ENCODE data around the gene POLG. TPM values are rescaled to one million over a fixed set of nuclear protein-coding genes. Genes with fewer than 3 reads are reported as not detected.

POLG gene
- polyA plus RNA-seq, 1 donor = 46.0 TPM

- peaks cover 10% of the 10 kb centered on the region for H3K9me3 ChIP-seq (ENCODE audit: control insufficient read depth, low read depth, low read length)
- no peak for DNase-seq
- H3K27ac ChIP-seq (ENCODE audit: low read length) = no peak overlapping the region
- H3K36me3 ChIP-seq (ENCODE audit: control insufficient read depth, insufficient read depth, low read length) = no peaks in the 10 kb centered on the region
- H3K4me3 ChIP-seq (ENCODE audit: low read length) = no peak overlapping the region
- WGBS (ENCODE audit: insufficient coverage, low lambda C conversion rate) = no CpG with 5 or more reads among the region's 30 CpGs
- H3K4me1 ChIP-seq (ENCODE audit: control insufficient read depth, insufficient read depth, low read length) = peaks cover 3% of the 10 kb centered on the region
- H3K27me3 ChIP-seq (ENCODE audit: control insufficient read depth, insufficient read depth, low read length) = peaks cover 98% of the 10 kb centered on the region
Measured at GRCh38 chr15:89377842-89378295, 43.2 kb upstream of the POLG start.

DNA sequence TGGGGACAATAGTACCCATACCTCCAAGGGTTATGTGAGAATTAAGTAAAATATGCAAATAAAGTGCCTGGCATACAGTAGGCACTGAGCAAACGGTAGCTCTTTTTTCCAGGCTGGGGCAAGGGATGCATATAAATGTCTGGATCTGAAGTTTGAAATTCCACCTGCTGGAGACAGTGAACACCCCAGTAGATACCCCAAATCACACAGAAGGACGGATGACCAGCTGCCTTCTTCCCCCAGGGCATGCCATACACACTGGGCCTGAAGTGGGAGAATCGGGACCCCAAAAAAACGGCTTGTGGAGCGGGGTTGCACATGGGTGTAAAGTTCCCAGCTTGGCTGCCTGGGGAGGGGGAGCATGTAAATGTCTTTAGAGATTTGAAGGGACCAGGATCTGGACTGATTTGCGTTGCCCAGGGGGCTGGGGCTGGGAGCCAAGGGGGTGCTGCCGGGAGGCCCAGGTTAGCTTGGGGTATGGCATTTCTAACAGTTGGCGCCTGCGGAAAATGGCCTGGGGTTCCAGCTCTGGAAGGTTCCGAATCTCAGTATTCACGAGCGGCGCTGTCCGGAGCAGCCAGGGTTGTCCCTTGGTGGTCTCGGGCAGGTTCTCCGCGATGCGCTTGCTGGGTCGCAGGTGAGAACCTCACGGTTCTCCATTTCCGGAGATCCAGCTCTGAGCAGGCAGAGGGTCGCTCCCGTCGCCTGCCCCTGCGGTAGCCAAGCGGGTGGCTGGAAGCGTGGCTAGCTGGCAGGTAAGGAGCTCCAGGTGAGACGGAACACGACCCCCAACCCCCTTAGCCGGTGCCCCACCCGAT, 42.6 kb upstream of the POLG start:
- Histone ChIP-seq H3K9me3 (ENCODE audit: control insufficient read depth, low read depth, low read length) (peaks cover 10% of the 10 kb centered on the region), H3K4me3 (ENCODE audit: low read length) (no peak overlapping the region), H3K27ac (ENCODE audit: low read length) (no peak overlapping the region), H3K27me3 (ENCODE audit: control insufficient read depth, insufficient read depth, low read length) (peaks cover 98% of the 10 kb centered on the region), H3K36me3 (ENCODE audit: control insufficient read depth, insufficient read depth, low read length) (no peaks in the 10 kb centered on the region), H3K4me1 (ENCODE audit: control insufficient read depth, insufficient read depth, low read length) (peaks cover 3% of the 10 kb centered on the region)
- DNase-seq = no peak
- WGBS (ENCODE audit: insufficient coverage, low lambda C conversion rate) = no CpG with 5 or more reads among the region's 31 CpGs

DNA sequence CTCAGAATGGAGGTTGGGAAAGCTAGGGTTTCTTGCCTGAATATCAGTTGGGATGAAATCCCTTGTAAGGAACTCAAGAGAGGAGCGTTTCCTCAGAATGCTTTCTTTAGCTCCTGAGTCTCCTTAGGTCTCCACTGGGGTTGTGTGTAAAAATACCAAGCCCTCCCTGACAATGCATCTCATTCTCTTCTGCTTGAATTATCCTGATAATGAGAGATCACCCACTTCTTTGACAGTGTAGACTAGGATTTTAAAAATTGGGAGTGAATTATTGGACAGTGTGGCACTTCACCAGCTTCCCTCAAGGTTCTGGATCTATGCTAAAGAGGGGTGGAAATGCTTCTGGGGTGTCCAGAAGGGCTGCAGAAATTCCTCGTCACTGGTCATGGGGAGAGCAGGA, 41.8 kb upstream of the POLG start:
- WGBS (ENCODE audit: insufficient coverage, low lambda C conversion rate) = no CpG with 5 or more reads among the region's 2 CpGs

GRCh38 chr15:89375093-89376005, 40.7 kb upstream of the POLG start:
- Histone ChIP-seq H3K36me3 (ENCODE audit: control insufficient read depth, insufficient read depth, low read length) (no peaks in the 10 kb centered on the region), H3K9me3 (ENCODE audit: control insufficient read depth, low read depth, low read length) (peaks cover 10% of the 10 kb centered on the region), H3K27me3 (ENCODE audit: control insufficient read depth, insufficient read depth, low read length) (peaks cover 97% of the 10 kb centered on the region), H3K27ac (ENCODE audit: low read length) (no peak overlapping the region), H3K4me3 (ENCODE audit: low read length) (no peak overlapping the region), H3K4me1 (ENCODE audit: control insufficient read depth, insufficient read depth, low read length) (peaks cover 3% of the 10 kb centered on the region)
- WGBS (ENCODE audit: insufficient coverage, low lambda C conversion rate) = no CpG with 5 or more reads among the region's 9 CpGs
- DNase-seq = no peak

More for the DNA sequence above, 41.8 kb upstream of the POLG start:
- Histone ChIP-seq H3K9me3 (ENCODE audit: control insufficient read depth, low read depth, low read length) (peaks cover 10% of the 10 kb centered on the region), H3K36me3 (ENCODE audit: control insufficient read depth, insufficient read depth, low read length) (no peaks in the 10 kb centered on the region), H3K4me3 (ENCODE audit: low read length) (no peak overlapping the region), H3K4me1 (ENCODE audit: control insufficient read depth, insufficient read depth, low read length) (peaks cover 3% of the 10 kb centered on the region), H3K27ac (ENCODE audit: low read length) (no peak overlapping the region), H3K27me3 (ENCODE audit: control insufficient read depth, insufficient read depth, low read length) (peaks cover 97% of the 10 kb centered on the region)
- no peak for DNase-seq

DNA sequence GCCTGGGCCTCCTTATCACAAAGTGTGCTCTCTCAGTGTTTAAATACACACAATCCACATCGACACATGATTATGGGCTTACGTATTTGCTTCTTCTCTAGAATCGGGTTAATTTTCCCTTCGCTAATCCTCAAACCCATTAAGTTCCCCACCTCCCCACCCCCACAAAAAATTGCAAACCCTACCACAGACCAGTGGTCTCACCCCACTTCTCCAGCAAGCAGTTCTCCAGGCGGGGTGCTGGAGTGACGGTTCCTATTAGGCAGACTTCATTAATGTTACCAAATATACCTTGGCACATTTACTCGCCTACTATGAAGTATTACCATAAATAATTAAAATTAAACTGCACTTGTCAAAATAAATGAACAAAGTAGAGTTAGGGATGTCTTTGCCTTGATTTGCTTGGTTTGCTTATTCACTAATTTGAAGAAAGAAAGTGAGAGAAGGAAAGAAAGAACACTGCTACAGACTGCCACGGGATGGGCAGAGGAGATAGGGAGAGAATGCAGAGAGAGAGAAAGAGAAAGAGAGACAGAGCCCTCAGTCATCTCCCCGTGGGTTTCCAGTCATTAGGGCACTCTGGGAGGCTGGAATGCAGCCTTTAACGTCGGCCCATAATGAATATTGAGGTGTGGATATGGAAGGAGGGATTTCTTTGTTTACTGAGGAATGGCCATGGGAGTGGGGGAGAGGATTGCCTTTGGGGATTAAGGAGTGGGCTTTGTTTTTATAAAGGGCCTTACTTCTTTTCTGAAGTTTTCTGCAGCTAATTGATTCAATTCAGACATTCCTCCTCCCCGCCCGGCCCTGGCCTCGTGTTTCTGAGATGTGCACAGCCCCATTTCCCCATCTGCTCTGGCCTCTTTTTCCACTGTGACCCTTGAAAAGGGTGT, 39.7 kb upstream of the POLG start:
- Histone ChIP-seq H3K4me1 (ENCODE audit: control insufficient read depth, insufficient read depth, low read length) (peaks cover 2% of the 10 kb centered on the region), H3K4me3 (ENCODE audit: low read length) (no peak overlapping the region), H3K27ac (ENCODE audit: low read length) (no peak overlapping the region), H3K27me3 (ENCODE audit: control insufficient read depth, insufficient read depth, low read length) (peaks cover 97% of the 10 kb centered on the region), H3K9me3 (ENCODE audit: control insufficient read depth, low read depth, low read length) (peaks cover 9% of the 10 kb centered on the region), H3K36me3 (ENCODE audit: control insufficient read depth, insufficient read depth, low read length) (no peaks in the 10 kb centered on the region)
- 0% methylated on average over 1 of the region's 14 CpGs for WGBS (ENCODE audit: insufficient coverage, low lambda C conversion rate)
- DNase-seq = no peak

DNA sequence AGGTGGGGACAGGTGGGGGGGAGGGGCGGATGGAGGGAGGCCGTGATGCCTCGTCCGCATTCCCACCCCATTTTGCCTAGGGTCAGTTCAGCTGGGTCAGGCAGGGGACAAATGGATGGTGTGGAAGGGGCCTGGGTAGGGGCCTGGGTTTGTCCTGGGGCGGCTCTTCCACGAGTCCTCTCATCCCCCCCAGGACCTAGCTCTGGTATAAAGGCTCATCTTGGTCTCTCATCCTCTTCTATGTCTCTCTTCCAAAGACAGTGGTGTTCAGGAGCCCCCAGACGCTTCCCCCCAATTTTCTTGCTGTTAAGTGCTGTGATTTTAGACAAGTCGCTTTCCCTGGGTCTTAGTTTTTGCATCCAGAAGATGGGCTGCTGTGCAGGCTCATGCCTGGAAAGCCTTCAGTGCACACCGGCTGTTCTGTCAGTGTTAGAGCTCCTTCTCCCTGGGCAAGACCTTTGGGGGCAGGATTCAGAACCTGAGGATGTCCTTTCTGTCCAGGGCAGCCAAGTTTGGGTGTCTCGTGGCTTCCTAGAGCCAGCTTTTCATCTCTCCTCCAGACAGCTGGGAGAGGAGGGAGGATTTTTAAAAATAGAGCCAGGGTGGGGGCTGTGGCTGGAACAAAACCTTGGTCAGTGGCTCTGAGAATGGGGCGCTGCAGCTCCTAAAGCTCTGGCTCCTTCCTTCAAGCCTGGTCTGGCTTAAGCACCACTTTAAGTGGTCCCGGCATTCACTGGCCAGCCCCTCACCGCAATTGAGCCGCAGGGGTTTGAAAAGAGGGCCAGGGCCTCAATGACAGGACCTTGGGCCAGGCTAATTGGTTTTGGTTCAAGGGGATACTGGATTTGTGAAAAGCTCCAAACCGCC, 37.7 kb upstream of the POLG start:
- no CpG with 5 or more reads among the region's 15 CpGs for WGBS (ENCODE audit: insufficient coverage, low lambda C conversion rate)
- no peak for DNase-seq
- Histone ChIP-seq H3K4me3 (ENCODE audit: low read length) (no peak overlapping the region), H3K36me3 (ENCODE audit: control insufficient read depth, insufficient read depth, low read length) (no peaks in the 10 kb centered on the region), H3K4me1 (ENCODE audit: control insufficient read depth, insufficient read depth, low read length) (peaks cover 1% of the 10 kb centered on the region), H3K9me3 (ENCODE audit: control insufficient read depth, low read depth, low read length) (peaks cover 3% of the 10 kb centered on the region), H3K27me3 (ENCODE audit: control insufficient read depth, insufficient read depth, low read length) (peaks cover 97% of the 10 kb centered on the region), H3K27ac (ENCODE audit: low read length) (no peak overlapping the region)

- Histone ChIP-seq H3K27ac (ENCODE audit: low read length) (no peak overlapping the region), H3K4me3 (ENCODE audit: low read length) (no peak overlapping the region), H3K9me3 (ENCODE audit: control insufficient read depth, low read depth, low read length) (peaks cover 3% of the 10 kb centered on the region), H3K36me3 (ENCODE audit: control insufficient read depth, insufficient read depth, low read length) (no peaks in the 10 kb centered on the region), H3K27me3 (ENCODE audit: control insufficient read depth, insufficient read depth, low read length) (peaks cover 97% of the 10 kb centered on the region), H3K4me1 (ENCODE audit: control insufficient read depth, insufficient read depth, low read length) (peaks cover 2% of the 10 kb centered on the region)
- no CpG with 5 or more reads among the region's 87 CpGs for WGBS (ENCODE audit: insufficient coverage, low lambda C conversion rate)
- DNase-seq = no peak
Measured at GRCh38 chr15:89371228-89372044, 36.8 kb upstream of the POLG start.

DNA sequence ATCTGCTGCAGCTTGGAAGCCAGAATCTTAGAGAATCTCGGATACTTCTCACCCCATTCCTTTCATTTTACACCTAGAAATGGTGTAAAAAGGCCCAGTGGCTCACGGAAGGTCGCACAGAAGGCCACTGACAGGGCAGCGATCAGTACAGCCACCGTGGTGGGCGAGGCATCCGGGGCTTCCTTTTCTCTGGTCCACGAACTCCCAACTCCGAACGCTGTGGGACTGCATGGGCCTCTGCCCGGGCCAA, 36.3 kb upstream of the POLG start:
- DNase-seq = no peak
- peaks cover 3% of the 10 kb centered on the region for H3K9me3 ChIP-seq (ENCODE audit: control insufficient read depth, low read depth, low read length)
- no peak overlapping the region for H3K4me3 ChIP-seq (ENCODE audit: low read length)
- H3K4me1 ChIP-seq (ENCODE audit: control insufficient read depth, insufficient read depth, low read length) = peaks cover 2% of the 10 kb centered on the region
- no CpG with 5 or more reads among the region's 11 CpGs for WGBS (ENCODE audit: insufficient coverage, low lambda C conversion rate)
- peaks cover 98% of the 10 kb centered on the region for H3K27me3 ChIP-seq (ENCODE audit: control insufficient read depth, insufficient read depth, low read length)
- no peaks in the 10 kb centered on the region for H3K36me3 ChIP-seq (ENCODE audit: control insufficient read depth, insufficient read depth, low read length)
- H3K27ac ChIP-seq (ENCODE audit: low read length) = no peak overlapping the region
